Osteocyte (in vitro differentiated cells): Measurements from ENCODE around the gene CCL23. TPM values are rescaled to one million over a fixed set of nuclear protein-coding genes. Genes with fewer than 3 reads are reported as not detected.

ENCODE experiments used
- DNase-seq: peaks from one replicate; pipeline ENCODE4 v3.0.0; 2021; ENCODE audit warnings: mixed read lengths; ENCODE audit not compliant: unreplicated experiment; ENCODE audit errors: extremely low spot score
- H3K27ac Mint-ChIP-seq: one replicate; pipeline ENCODE4 v1.8.0; 2021; ENCODE audit warnings: mild to moderate bottlenecking, mixed read lengths; ENCODE audit not compliant: unreplicated experiment
- H3K27me3 Mint-ChIP-seq: one replicate; pipeline ENCODE4 v1.8.0; 2021; ENCODE audit warnings: mixed read lengths; ENCODE audit not compliant: unreplicated experiment
- H3K36me3 Mint-ChIP-seq: one replicate; pipeline ENCODE4 v1.8.0; 2021; ENCODE audit warnings: mixed read lengths; ENCODE audit not compliant: unreplicated experiment
- H3K4me1 Mint-ChIP-seq: one replicate; pipeline ENCODE4 v1.8.0; 2021; ENCODE audit warnings: mixed read lengths; ENCODE audit not compliant: unreplicated experiment
- H3K4me3 Mint-ChIP-seq: one replicate; pipeline ENCODE4 v1.8.0; 2021; ENCODE audit warnings: mild to moderate bottlenecking, moderate library complexity, mixed read lengths; ENCODE audit not compliant: unreplicated experiment
- H3K9me3 Mint-ChIP-seq: one replicate; pipeline ENCODE4 v1.8.0; 2021; ENCODE audit warnings: mixed read lengths; ENCODE audit not compliant: unreplicated experiment
- total RNA-seq: library from RNA; stranded (reverse); gene quantifications from 2 replicates; pipeline ENCODE4 v1.2.1, GENCODE V29; 2021
- TF ChIP-seq, protein P1 (sequence below): fragments of 200-600 bp; sonication (generic); IDR thresholded peaks from 2 replicates; pipeline ENCODE4 v1.5.0; 2021; ENCODE audit warnings: antibody characterized with exemption, mild to moderate bottlenecking, moderate library complexity

CCL23 gene
- total RNA-seq, 1 donor from 2014 or later: not detected

DNA sequence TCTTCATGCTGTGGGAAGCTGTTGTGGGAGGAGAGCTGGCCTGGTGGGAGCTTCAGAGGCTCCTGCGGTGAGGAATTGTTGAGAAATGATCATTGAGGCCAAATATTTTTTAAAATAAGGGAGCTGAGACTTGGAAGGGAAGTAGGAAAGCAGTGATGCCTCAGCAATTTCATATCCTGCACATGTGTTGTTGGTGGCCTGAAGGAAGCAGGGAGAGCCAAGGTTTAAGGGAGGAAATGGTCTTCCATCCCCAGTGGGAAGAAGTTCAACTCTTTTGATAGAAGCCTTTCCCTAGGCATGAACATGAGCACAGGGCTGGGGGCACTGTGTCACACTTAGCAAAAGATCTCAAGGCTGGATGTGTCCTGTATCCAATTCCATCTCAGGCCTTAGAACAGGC is 31.1 kb downstream of the CCL23 start, which contains the start of gene CCL14:
Gene CCL14, minus strand, starts transcription at position 87 of the 400 bp plus-strand sequence. Its CDS starts 80 bp downstream, at position 7.
- Mint-ChIP-seq H3K4me3 (no peak within 1 kb of the TSS), H3K9me3 (no peaks in the 10 kb centered on the region), H3K27me3 (no peaks in the 10 kb centered on the region), H3K36me3 (no peaks in the 10 kb centered on the region), H3K27ac (no peak within 1 kb of the TSS), H3K4me1 (no peaks in the 10 kb centered on the region)
- DNase-seq: no peak
- TF ChIP-seq, protein P1, sequence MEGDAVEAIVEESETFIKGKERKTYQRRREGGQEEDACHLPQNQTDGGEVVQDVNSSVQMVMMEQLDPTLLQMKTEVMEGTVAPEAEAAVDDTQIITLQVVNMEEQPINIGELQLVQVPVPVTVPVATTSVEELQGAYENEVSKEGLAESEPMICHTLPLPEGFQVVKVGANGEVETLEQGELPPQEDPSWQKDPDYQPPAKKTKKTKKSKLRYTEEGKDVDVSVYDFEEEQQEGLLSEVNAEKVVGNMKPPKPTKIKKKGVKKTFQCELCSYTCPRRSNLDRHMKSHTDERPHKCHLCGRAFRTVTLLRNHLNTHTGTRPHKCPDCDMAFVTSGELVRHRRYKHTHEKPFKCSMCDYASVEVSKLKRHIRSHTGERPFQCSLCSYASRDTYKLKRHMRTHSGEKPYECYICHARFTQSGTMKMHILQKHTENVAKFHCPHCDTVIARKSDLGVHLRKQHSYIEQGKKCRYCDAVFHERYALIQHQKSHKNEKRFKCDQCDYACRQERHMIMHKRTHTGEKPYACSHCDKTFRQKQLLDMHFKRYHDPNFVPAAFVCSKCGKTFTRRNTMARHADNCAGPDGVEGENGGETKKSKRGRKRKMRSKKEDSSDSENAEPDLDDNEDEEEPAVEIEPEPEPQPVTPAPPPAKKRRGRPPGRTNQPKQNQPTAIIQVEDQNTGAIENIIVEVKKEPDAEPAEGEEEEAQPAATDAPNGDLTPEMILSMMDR: no peak

DNA sequence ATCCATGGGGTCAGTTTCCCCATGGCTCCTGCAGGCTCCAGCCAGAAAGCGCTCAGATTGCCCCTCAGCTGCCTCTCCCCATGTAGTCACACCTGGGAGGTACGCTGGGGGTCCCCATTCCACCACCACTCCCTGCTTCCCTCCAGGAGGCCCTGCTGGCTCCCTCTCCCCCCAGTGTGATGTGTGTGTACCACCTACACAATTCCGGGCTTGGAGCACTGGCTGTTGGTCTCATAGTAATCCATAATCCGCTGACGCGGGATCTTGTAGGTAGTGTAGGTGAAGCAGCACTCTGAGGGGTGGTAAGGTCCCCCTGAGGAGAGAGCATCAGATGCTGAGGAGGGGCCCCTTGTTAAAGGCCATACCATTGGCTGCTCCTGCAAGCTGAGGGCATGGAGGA is 33.6 kb downstream of the CCL23 start:
- H3K36me3 Mint-ChIP-seq: no peaks in the 10 kb centered on the region
- TF ChIP-seq, protein P1: no peak
- H3K4me1 Mint-ChIP-seq: no peaks in the 10 kb centered on the region
- DNase-seq: peak; percentile 80
- H3K27ac Mint-ChIP-seq: no peak overlapping the region
- no peak overlapping the region for H3K4me3 Mint-ChIP-seq
- H3K9me3 Mint-ChIP-seq: no peaks in the 10 kb centered on the region
- no peaks in the 10 kb centered on the region for H3K27me3 Mint-ChIP-seq

DNA sequence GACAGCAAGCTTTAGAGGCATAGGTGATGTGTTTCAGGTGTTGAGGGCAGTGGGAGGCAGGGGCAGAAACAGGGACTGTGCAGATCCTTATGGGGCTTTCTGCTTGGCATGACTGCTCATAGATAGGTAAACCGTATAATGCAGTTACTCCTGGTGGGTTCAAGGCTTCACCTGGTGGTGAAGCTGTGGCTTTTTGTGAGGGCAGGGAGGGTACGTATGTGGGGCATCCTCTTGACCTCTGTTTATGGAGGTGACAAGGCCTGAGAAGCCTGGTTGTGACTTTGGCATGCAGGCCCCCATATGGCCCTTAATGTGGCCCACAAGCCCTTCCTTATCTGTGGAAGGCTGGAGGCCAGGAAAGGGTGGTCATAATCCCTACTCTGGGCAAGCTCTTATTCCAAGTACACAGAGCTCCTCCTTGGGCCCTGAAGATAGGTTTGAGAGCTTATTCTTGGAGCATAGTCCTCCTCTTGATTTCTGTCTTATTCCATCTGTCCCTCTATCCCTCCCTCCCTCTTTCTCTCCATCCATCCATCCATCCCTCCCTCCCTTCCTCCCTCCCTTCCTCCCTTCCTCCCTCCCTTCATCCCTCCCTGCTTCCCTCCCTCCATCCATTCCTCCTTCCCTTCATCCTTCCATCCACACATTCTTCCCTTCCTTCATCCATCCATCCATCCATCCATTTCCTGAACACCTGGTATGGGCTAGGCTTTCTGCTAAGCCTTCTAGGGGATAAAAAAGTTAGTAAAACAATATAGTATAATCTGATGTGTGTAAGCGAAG is 35.2 kb downstream of the CCL23 start:
- DNase-seq: peak; percentile 62
- H3K4me3 Mint-ChIP-seq: no peak overlapping the region
- H3K4me1 Mint-ChIP-seq: no peaks in the 10 kb centered on the region
- H3K9me3 Mint-ChIP-seq: no peaks in the 10 kb centered on the region
- no peaks in the 10 kb centered on the region for H3K36me3 Mint-ChIP-seq
- no peak overlapping the region for H3K27ac Mint-ChIP-seq
- TF ChIP-seq, protein P1: no peak
- H3K27me3 Mint-ChIP-seq: no peaks in the 10 kb centered on the region

DNA sequence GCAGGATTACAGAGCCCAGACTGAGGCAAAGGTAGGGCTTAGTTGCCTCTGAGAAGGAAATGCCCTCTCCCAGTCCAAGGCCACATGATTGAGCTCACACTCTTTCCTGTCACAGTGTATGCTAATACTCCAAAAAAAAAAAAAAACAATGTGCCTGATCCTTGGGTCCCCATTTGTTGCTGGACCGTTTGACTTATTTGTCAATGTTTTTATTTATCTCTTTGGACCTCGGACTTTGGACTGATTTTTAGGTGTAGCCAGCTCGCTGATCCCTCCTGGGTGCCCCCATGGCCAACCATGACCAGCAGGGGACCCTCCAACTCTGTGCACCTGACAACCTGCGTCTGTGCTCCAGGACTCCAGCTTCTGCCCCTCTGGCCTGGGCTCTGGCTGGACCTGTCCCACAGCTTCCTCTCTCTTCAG is 35.9 kb downstream of the CCL23 start:
- Mint-ChIP-seq H3K27ac (no peak overlapping the region), H3K36me3 (no peaks in the 10 kb centered on the region), H3K4me3 (no peak overlapping the region), H3K27me3 (no peaks in the 10 kb centered on the region), H3K4me1 (no peaks in the 10 kb centered on the region), H3K9me3 (no peaks in the 10 kb centered on the region)
- peak; percentile 66 for DNase-seq
- TF ChIP-seq, protein P1: no peak

DNA sequence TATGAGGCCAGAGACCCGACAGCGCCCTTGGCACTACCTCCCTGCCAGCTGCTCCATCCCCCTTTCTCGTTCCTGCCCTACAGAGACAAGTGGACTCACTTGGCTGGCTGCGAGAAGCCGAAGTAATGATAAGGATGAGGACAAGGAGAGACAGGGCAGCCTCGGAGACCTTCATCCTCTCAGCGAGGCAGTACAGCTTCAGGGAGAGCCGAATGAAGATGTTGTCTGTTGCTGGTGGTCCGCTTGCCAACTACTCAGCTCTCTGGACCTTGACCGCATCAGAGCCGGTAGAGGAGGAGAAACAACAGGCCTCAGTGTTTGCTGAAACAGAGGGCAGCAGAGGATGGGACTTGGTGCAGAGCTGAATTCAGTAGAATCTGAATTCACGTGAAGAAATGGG is 36.5 kb downstream of the CCL23 start, which contains the start of gene CCL16:
Gene CCL16, minus strand, starts transcription at position 252 of the 400 bp plus-strand sequence. Its CDS starts 77 bp downstream, at position 175.
- DNase-seq: no peak
- H3K4me3 Mint-ChIP-seq: no peak within 1 kb of the TSS
- no peaks in the 10 kb centered on the region for H3K4me1 Mint-ChIP-seq
- H3K27ac Mint-ChIP-seq: no peak within 1 kb of the TSS
- peaks cover 3% of the 10 kb centered on the region for H3K27me3 Mint-ChIP-seq
- no peaks in the 10 kb centered on the region for H3K9me3 Mint-ChIP-seq
- no peaks in the 10 kb centered on the region for H3K36me3 Mint-ChIP-seq
- TF ChIP-seq, protein P1: no peak
